Natural killer cell (primary cell): ENCODE measurements around the gene GEMIN4. TPM values are rescaled to one million over a fixed set of nuclear protein-coding genes. Genes with fewer than 3 reads are reported as not detected.

Source experiments
- ATAC-seq, 3 donors: fragments of 150-1000 bp in 2 of 3; fragments of 200-7000 bp in 1 of 3; cut with Tn5 transposase; 1 replicate in 1 of 3; 2 replicates in 2 of 3; pipeline ENCODE4 v1.10.0; 2021; ENCODE audit warnings: mild to moderate bottlenecking in 2 of 3, moderate library complexity in 2 of 3
- DNase-seq, 2 donors: peaks; one replicate each; pipeline versions ENCODE4 v3.0.0 to v3.0.0-alpha.2; 2013 to 2021; ENCODE audit warnings: mixed read lengths in 1 of 2
- H3K27ac ChIP-seq: one replicate; pipeline ENCODE4 v1.5.1; 2013; ENCODE audit warnings: mild to moderate bottlenecking, low read length
- H3K27me3 ChIP-seq: one replicate; pipeline ENCODE4 v1.6.1; 2013; ENCODE audit warnings: low read length; ENCODE audit not compliant: control insufficient read depth, insufficient read depth
- H3K36me3 ChIP-seq: one replicate; pipeline ENCODE4 v1.6.1; 2013; ENCODE audit warnings: low read length; ENCODE audit not compliant: control insufficient read depth, insufficient read depth
- H3K4me1 ChIP-seq: one replicate; pipeline ENCODE4 v1.6.1; 2013; ENCODE audit warnings: low read length; ENCODE audit not compliant: control insufficient read depth, insufficient read depth
- H3K4me3 ChIP-seq: one replicate; pipeline ENCODE4 v1.5.1; 2013; ENCODE audit warnings: low read length
- H3K9me3 ChIP-seq: one replicate; pipeline ENCODE4 v1.6.1; 2013; ENCODE audit warnings: low read length; ENCODE audit not compliant: control insufficient read depth, insufficient read depth
- H3K27ac Mint-ChIP-seq, 2 donors: one replicate each; pipeline ENCODE4 v1.8.0; 2022; ENCODE audit warnings: mild to moderate bottlenecking in 2 of 2, mixed read lengths in 2 of 2, moderate library complexity in 1 of 2
- H3K27me3 Mint-ChIP-seq, 2 donors: one replicate each; pipeline ENCODE4 v1.8.0; 2022; ENCODE audit warnings: low read depth in 2 of 2, mixed read lengths in 2 of 2
- H3K36me3 Mint-ChIP-seq: one replicate; pipeline ENCODE4 v1.8.0; 2022; ENCODE audit warnings: mixed read lengths
- H3K4me1 Mint-ChIP-seq, 2 donors: one replicate each; pipeline ENCODE4 v1.8.0; 2022; ENCODE audit warnings: mixed read lengths in 2 of 2
- H3K4me3 Mint-ChIP-seq: one replicate; pipeline ENCODE4 v1.8.0; 2022; ENCODE audit warnings: mild to moderate bottlenecking, moderate library complexity, mixed read lengths
- H3K9me3 Mint-ChIP-seq, 2 donors: one replicate each; pipeline ENCODE4 v1.8.0; 2022; ENCODE audit warnings: mixed read lengths in 2 of 2
- CTCF ChIP-seq: fragments of 200-600 bp; IDR thresholded peaks from one replicate; pipeline ENCODE4 v1.8.0; 2022; ENCODE audit warnings: antibody characterized with exemption
- WGBS: methylation state at CpG from one replicate; pipeline ENCODE4 v1.1.7; 2013; ENCODE audit warnings: missing lambda C conversion rate; ENCODE audit not compliant: insufficient coverage; 5-methylcytosine and 5-hydroxymethylcytosine counted together
- intact Hi-C: fragments of 100-400 bp; cut with micrococcal nuclease; formaldehyde crosslinking; loops from one replicate; pipeline ENCODE4 v1.14.2; 2022
- total RNA-seq, 4 donors: library from RNA; stranded (reverse); fragments of 120-200 nt in 1 of 4; gene quantifications; one replicate each; pipeline versions ENCODE4 v1.2.3 to v1.2.4, GENCODE V29; 2013 to 2022

Gene GEMIN4
- total RNA-seq, 3 donors from 2014 or later (not counting 1 experiment from before 2014, with no cell fraction given) = 13.7 to 17.1 (median 13.7) TPM

GRCh38 chr17:781805-782731 is 30.0 kb upstream of the GEMIN4 start, which contains the start of the genes GLOD4 and MRM3:
GLOD4 (minus strand) TSS chr17:782280; CDS start chr17:782255, 25 bp downstream.
MRM3 (plus strand) TSS chr17:782353; CDS start chr17:782379, 26 bp downstream.
- Mint-ChIP-seq H3K27ac (peak within 1 kb of the TSS; percentile 97 to 99), H3K36me3 (peaks cover 8% of the 10 kb centered on the region), H3K4me1 (peaks cover 22 to 27% of the 10 kb centered on the region in 2 donors), H3K4me3 (peak within 1 kb of the TSS; percentile 98), H3K9me3 (no peaks in the 10 kb centered on the region), H3K27me3 (no peaks in the 10 kb centered on the region)
- H3K9me3 ChIP-seq = no peaks in the 10 kb centered on the region
- DNase-seq = peak; percentile 98 to 99
- WGBS = under 1% methylated on average over 87 of the region's 87 CpGs
- intact Hi-C loops = loop anchor here (1.0 kb wide), 2 partner anchors 30 to 214 kb away; partner anchors contain the start of gene GEMIN4
- H3K4me3 ChIP-seq = peak within 1 kb of the TSS; percentile 67
- no peaks in the 10 kb centered on the region for H3K27me3 ChIP-seq
- peak; percentile 96 to 97 (median 96) for ATAC-seq
- H3K36me3 ChIP-seq = peaks cover 21% of the 10 kb centered on the region
- H3K4me1 ChIP-seq = peaks cover 20% of the 10 kb centered on the region
- peak within 1 kb of the TSS; percentile 67 for H3K27ac ChIP-seq
- no peak for TF ChIP-seq CTCF

- 97% methylated on average over 11 of the region's 11 CpGs for WGBS
- DNase-seq (no peak), ATAC-seq (no peak)
- Histone ChIP-seq H3K27ac (no peak overlapping the region), H3K36me3 (peaks cover 52% of the 10 kb centered on the region), H3K4me3 (no peak overlapping the region), H3K9me3 (no peaks in the 10 kb centered on the region), H3K27me3 (no peaks in the 10 kb centered on the region), H3K4me1 (peaks cover 16% of the 10 kb centered on the region)
- Mint-ChIP-seq H3K36me3 (peaks cover 14% of the 10 kb centered on the region), H3K27ac (no peak overlapping the region), H3K27me3 (no peaks in the 10 kb centered on the region), H3K4me1 (peaks cover 22 to 29% of the 10 kb centered on the region in 2 donors), H3K9me3 (no peaks in the 10 kb centered on the region), H3K4me3 (no peak overlapping the region)
- no peak for TF ChIP-seq CTCF
- intact Hi-C loops = no loop called here
These were observed 26.0 kb upstream of the GEMIN4 start for GRCh38 chr17:778096-778495.

GRCh38 chr17:774313-774584 is 22.2 kb upstream of the GEMIN4 start:
- Mint-ChIP-seq H3K27ac (no peak overlapping the region), H3K4me3 (no peak overlapping the region), H3K36me3 (peaks cover 26% of the 10 kb centered on the region), H3K9me3 (no peaks in the 10 kb centered on the region), H3K27me3 (no peaks in the 10 kb centered on the region), H3K4me1 (peaks cover 0 to 7% of the 10 kb centered on the region in 2 donors)
- H3K27ac ChIP-seq = no peak overlapping the region
- WGBS = 96% methylated on average over 5 of the region's 5 CpGs
- H3K27me3 ChIP-seq = no peaks in the 10 kb centered on the region
- H3K4me3 ChIP-seq = no peak overlapping the region
- H3K4me1 ChIP-seq = no peaks in the 10 kb centered on the region
- no peaks in the 10 kb centered on the region for H3K9me3 ChIP-seq
- DNase-seq (no peak), ATAC-seq (no peak)
- intact Hi-C loops = no loop called here
- TF ChIP-seq CTCF = no peak
- H3K36me3 ChIP-seq = peaks cover 79% of the 10 kb centered on the region
